Gastrocnemius medialis (tissue), 4 donors: ENCODE results near the gene SLC2A2.

Experiments
- CTCF ChIP-seq, 5 experiments: fragments of 450-650 bp in 3 of 5; fragments of 200-600 bp in 2 of 5; sonication (generic) in 2 of 5; IDR thresholded peaks in 4 of 5; conservative IDR thresholded peaks in 1 of 5; 1 replicate in 4 of 5; 2 replicates in 1 of 5; pipeline ENCODE4 v1.5.1; 2016 to 2019; ENCODE audit warnings: antibody characterized with exemption in 5 of 5, mild to moderate bottlenecking in 3 of 5, moderate library complexity in 3 of 5
- POLR2A ChIP-seq, 2 donors: fragments of 450-650 bp; IDR thresholded peaks; one replicate each; pipeline ENCODE4 v1.6.1; 2017; ENCODE audit warnings: antibody characterized with exemption in 2 of 2, mild to moderate bottlenecking in 2 of 2, moderate library complexity in 2 of 2

DNA sequence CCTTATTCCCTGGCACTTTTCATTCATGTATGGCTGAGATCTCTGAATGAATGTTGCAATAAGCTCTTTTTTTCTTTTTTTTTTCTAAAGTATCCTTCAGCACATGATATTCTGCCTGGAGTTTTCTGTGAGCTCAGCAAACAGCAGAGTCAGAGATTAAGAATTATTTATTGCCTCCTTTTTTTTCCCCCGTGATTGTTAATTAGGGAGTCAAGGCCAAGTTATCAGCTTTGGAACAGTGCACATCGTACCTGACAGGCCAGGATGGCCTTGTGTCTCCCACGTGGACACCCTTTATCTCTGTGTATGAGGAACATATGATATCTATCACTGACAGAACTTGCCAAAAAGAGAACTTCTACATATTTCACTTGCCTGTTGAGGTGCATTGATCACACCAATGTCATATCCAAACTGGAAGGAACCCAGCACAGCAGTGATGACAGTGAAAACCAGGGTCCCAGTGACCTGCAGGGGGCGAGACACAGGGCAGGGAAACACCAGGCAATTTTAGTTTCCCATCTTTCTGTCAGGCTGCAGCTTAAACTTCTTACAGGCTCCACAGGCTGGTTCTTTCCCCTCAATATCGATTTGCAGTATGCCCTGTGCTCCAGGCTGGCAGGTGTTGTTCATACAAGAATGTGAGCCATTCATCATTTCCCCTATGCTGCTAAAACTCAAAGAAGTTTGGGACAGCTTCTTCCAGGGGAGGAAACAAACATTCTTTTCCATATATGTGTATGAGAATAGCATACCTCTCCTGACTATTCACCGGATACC, 8.2 kb downstream of the SLC2A2 start:
- TF ChIP-seq CTCF (IDR thresholded peaks at IDR 0.05 in 4 of 5, conservative IDR thresholded peaks at IDR 0.05 in 1 of 5) (no peak), POLR2A (IDR thresholded peaks at IDR 0.05) (no peak)
